Activated naive CD4-positive, alpha-beta T cell treated with anti-CD3 and anti-CD28 coated beads, Interleukin-2, amount 50 U/mL, for 72 hours (primary cell): ENCODE measurements around the gene DHRS3. TPM values are rescaled to one million over a fixed set of nuclear protein-coding genes. Genes with fewer than 3 reads are reported as not detected.
"Not testable (repeated sequence)": the region's sequence is repeated elsewhere in the genome, so short reads cannot be mapped to it uniquely, and the experiment has no call there.

Experiments used
- ATAC-seq, 2 donors: fragments of 150-1000 bp; cut with Tn5 transposase; 2 replicates each; pipeline ENCODE4 v1.10.0; 2021; ENCODE audit warnings: mild to moderate bottlenecking in 2 of 2, moderate library complexity in 2 of 2
- DNase-seq, 2 donors: peaks; one replicate each; pipeline ENCODE4 v3.0.0; 2021 to 2022; ENCODE audit warnings: low spot score in 2 of 2
- H3K27ac Mint-ChIP-seq, 2 donors: one replicate each; pipeline ENCODE4 v1.8.0; 2022; ENCODE audit warnings: mild to moderate bottlenecking in 2 of 2, mixed read lengths in 2 of 2
- H3K36me3 Mint-ChIP-seq, 2 donors: one replicate each; pipeline ENCODE4 v1.8.0; 2022; ENCODE audit warnings: mixed read lengths in 2 of 2
- H3K9me3 Mint-ChIP-seq, 2 donors: one replicate each; pipeline ENCODE4 v1.8.0; 2022; ENCODE audit warnings: mixed read lengths in 2 of 2
- total RNA-seq, 2 donors: library from RNA; stranded (reverse); gene quantifications; one replicate each; pipeline ENCODE4 v1.2.3, GENCODE V29; 2022

Gene DHRS3
- total RNA-seq, 2 donors from 2014 or later: 85.2 to 93.9 TPM

DNA sequence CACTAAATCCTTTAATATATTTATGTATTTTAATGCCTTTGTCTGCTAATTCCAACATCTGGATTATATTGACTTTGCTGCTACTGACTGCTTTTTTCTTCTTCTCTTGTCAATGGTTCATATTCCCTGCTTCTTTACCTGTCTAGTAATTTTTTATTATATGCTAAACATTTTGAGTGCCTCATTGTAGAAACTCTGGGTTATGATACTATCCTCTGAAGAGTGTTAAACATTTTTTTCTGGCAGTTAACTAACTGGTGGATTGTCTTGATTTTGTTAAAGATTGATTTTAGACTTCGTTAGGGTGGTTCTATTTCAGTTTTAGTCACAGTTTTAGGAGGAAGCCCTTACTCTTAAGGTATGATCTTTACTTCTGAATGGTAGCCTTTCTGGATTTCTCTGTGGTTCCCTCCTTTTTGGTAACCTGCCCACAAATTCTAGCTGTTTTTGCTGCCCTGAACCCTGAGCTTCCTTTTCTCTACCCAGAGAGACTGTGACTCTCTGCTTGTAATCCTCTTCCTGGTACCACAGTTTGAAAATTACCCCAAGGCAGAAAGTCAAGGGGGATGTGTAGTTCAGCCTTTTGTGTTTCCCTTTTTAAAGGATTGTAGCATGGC lies 81.9 kb downstream of the DHRS3 start:
- peak; percentile 52 to 73 for ATAC-seq
- no peak for DNase-seq
- Mint-ChIP-seq H3K9me3 (peaks cover 12 to 22% of the 10 kb centered on the region in 2 donors), H3K27ac (peak overlapping the region in 1 of 2 donors; percentile 8), H3K36me3 (peaks cover 23 to 30% of the 10 kb centered on the region in 2 donors)

DNA sequence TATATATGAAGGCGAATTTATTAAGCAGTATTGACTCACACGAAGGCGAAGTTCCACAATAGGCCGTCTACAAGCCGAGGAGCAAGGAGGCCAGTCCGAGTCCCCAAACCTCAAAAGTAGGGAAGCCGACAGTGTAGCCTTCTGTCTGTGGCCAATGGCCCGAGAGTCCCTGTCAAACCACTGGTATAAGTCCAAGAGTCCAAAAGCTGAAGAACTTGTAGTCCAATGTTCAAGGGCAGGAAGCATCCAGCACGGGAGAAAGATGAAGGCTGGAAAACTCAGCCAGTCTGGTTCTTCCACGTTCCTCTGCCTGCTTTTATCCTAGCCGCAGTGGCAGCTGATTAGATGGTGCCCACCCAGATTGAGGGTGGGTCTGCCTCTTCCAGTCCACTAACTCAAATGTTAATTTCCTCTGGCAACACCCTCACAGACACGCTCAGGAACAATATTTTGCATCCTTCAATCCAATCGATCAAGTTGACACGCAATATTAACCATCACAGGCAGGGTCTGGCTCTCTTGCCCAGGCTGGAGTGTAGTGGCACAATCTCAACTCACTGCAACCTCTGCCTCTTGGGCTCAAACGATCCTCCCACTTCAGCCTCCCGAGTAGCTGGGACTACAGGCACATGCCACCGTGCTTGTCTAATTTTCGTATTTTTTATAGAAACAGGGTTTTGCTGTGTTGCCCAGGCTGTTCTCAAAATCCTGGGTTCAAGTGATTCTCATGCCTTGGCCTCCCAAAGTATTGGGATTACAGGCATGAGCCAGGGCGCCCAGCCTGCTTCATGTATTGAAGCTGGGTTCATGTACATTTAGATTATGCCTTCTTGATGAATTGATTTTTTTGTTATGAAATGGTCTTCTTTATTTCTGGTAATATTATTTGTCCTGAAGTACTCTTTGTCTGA lies 85.3 kb downstream of the DHRS3 start:
- ATAC-seq: no peak
- H3K27ac Mint-ChIP-seq: peak overlapping the region in 1 of 2 donors; percentile 17
- H3K36me3 Mint-ChIP-seq: peaks cover 21 to 24% of the 10 kb centered on the region in 2 donors
- peaks cover 11 to 20% of the 10 kb centered on the region in 2 donors for H3K9me3 Mint-ChIP-seq
- DNase-seq: peak in 1 of 2 donors; percentile 23

DNA sequence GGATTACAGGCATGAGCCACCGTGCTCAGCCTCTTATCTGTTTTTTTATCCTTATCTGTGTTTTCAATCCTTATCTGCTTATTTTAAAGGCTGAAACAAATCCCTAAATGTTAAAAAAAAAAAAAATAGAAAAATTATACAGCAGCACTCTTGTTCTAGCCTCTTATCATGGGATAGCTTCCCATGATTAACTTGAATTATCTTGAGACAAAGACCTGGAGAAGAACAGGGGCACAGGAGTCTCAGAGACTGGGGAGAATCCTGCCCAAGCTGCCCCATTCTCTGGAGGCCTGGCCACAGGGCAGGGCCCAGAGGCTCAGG lies 86.9 kb downstream of the DHRS3 start:
- no peak for DNase-seq
- peaks cover 8 to 11% of the 10 kb centered on the region in 2 donors for H3K36me3 Mint-ChIP-seq
- peak overlapping the region in 1 of 2 donors; percentile 31 for H3K27ac Mint-ChIP-seq
- H3K9me3 Mint-ChIP-seq: peaks cover 4 to 10% of the 10 kb centered on the region in 2 donors
- no peak for ATAC-seq

DNA sequence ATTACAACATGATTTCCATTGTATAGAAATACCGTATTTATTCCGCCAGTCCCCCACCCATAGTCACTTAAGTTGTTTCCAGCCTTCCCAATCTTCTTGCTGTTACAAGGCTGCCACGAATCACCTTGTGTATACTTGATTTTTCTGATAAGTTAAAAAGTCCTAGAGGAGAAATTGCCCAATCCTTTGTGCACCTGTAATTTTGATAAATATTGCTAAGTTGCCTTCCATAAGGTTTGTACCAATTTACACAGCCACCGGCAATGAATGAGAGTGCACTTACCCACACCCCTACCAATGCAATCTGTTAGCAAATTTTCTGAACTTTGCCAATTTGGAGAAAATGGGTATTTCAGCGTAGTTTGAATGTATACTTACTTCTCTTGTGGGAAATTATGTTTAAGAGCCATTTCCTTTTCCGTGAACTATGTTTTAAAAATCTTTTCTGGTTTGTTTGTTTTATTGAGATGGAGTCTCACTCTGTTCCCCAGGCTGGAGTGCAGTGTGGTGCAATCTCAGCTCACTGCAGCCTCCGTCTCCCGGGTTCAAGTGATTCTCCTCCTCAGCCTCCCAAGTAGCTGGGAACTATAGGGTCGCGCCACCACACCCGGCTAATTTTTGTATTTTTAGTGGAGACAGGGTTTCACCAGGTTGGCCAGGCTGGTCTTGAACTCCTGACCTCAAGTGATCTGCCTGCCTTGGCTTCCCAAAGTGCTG lies 87.4 kb downstream of the DHRS3 start:
- ATAC-seq (no peak), DNase-seq (no peak)
- peaks cover 4 to 5% of the 10 kb centered on the region in 2 donors for H3K9me3 Mint-ChIP-seq
- H3K27ac Mint-ChIP-seq: no peak overlapping the region
- peaks cover 4 to 6% of the 10 kb centered on the region in 2 donors for H3K36me3 Mint-ChIP-seq

DNA sequence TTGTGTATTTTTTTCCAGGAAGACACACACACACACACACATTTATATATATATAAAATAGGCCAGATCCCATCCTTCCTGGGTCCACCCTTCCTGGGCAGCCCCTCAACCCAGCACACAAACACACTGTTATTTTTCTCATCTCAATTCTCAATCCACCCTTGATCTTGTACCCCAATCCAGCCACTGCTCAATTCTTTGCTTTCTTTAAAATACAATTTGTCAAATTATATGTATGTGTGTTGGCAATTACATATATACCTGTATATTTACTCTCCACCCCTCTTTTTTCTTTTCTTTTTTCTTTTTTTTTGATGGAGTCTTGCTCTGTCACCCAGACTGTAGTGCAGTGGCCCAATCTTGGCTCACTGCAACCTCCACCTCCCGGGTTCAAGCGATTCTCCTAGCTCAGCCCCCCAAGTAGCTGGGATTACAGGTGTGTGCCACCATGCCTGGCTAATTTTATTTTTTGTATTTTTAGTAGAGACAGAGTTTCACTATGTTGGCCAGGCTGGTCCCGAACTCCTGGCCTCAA lies 88.3 kb downstream of the DHRS3 start:
- H3K36me3 Mint-ChIP-seq: no peaks in the 10 kb centered on the region
- H3K27ac Mint-ChIP-seq: peak overlapping the region; percentile 30 to 57
- no peak for ATAC-seq
- no peak for DNase-seq
- H3K9me3 Mint-ChIP-seq: no peaks in the 10 kb centered on the region

DNA sequence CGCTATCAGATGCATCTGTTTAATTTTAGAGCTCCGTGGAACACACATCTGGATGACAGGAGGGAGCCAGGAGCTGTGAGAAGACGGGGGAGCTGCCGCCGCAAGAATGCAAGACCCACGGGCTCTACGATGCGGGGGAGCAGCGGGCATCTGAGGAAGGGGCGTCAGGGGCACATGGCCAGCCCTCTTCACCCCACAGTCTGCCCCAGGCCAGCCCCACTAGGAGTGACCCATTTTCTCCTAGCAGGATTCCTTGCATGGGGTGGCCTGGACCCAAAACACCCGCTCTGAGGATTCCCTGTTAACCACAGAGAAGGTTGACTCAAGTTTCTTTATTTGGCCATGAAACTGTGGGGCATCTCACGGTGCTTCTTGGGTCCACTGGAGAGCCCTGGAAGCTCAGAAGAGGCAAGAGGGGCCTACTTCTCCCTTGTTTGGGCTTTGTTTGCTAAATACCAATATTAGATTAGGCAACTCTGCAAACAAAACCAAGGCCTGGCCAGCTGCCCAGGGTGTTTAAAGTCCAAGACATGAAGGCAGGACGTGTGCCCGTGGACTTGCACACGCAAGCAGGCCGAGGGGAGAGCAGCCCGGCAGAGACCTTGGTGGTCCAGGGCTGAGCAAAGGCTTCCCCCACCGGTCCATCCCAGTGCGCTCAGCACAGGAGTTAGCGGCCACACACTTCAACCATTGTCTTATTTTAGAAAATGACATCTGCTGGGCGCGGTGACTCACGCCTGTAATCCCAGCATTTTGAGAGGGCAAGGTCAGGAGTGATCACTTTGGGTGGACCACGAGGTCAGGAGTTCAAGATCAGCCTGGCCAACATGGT lies 89.8 kb downstream of the DHRS3 start:
- Mint-ChIP-seq H3K27ac (no peak overlapping the region), H3K9me3 (no peaks in the 10 kb centered on the region), H3K36me3 (peaks cover 0 to 6% of the 10 kb centered on the region in 2 donors)
- ATAC-seq (peak in 1 of 2 donors; percentile 20), DNase-seq (peak in 1 of 2 donors; percentile 47)

DNA sequence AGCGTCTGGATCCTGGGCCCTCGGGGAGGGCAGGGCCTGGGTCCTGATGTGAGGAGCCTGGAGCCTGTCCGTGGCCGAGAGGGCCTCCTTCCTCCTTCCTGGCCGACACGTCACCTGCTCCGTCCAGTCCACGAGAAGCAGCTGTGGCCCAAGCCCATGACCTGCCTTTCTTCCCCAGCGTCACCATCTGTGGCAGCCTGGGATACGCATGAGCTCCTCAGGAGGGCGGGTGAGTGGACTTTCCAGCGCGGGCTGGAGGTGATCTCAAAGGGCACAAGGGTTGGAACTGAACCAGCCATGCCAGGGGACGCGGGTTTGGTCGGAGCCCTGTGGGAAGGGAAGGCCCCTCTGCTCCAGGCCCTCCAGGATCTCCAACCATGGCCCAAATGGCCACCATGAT lies 90.4 kb downstream of the DHRS3 start:
- H3K9me3 Mint-ChIP-seq: no peaks in the 10 kb centered on the region

DNA sequence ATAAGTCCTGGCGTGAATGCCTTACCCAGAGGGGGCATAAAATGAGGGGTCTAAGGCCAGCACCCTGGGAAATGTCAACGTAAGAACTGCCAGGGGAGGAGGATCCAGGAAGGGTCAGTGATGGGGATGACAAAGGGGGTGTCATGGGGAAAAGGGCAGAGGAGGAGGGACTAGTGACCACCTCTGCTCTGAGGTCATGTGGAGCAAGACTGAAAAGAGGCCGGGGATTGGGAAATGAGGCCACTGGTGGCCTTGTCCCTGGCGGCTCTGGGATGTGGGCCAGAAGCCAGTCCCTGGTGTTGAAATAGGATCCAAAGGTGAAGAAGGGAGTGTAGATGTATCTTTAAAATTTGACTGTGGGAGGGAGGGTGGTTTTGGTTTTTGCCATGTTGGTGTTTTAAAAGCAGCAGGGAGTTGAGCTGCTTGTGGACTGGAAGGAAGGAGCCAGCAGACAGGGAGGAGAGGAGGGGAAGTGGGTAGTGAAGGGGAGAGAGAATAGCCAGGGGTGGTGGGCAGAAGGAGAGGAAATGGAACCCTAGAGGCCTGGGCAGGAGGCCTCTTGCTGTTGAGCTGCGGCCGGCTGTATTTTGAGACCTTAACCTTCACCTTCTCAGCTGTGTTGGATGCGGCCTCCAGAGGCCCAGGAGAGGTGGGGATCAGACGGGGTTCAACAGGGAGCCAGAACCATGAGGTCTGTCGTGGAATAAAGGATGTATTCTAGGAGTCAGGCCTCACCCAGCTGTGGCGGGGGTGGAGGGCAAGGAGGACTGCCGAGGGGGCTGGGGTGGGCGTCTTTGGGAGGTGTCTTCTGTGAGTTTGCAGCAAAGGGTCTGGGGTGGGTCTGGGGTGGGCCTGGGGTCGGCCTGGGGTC lies 92.5 kb downstream of the DHRS3 start:
- Mint-ChIP-seq H3K27ac (peak overlapping the region; percentile 22 to 57), H3K36me3 (peaks cover 0 to 6% of the 10 kb centered on the region in 2 donors), H3K9me3 (no peaks in the 10 kb centered on the region)
- DNase-seq: peak in 1 of 2 donors; percentile 37
- no peak for ATAC-seq

More for the DNA sequence above, 90.4 kb downstream of the DHRS3 start:
- H3K27ac Mint-ChIP-seq: no peak overlapping the region
- ATAC-seq (no peak), DNase-seq (peak in 1 of 2 donors; percentile 33)
- peaks cover 0 to 6% of the 10 kb centered on the region in 2 donors for H3K36me3 Mint-ChIP-seq

DNA sequence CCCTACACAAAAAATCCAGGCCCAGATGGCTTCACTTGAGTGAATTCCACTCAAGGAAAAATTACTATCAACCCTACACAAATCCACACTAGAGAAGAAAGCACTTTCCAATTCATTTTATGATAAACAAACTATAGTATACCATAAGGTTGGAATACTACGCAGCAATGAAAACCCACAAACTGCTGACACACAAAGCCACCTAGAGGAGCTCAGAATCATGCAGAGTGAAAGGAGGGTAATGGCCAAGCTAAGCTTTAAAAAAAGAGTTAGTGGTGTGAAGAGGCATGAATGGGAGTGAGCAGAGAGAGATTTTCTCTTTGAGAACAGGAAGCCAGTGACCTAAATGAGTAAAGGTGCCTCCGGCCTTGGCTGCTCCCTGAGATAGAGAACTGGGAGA lies 93.7 kb downstream of the DHRS3 start:
- DNase-seq: no peak
- Mint-ChIP-seq H3K9me3 (peaks cover 6% of the 10 kb centered on the region in 2 donors), H3K36me3 (peaks cover 10 to 16% of the 10 kb centered on the region in 2 donors), H3K27ac (no peak overlapping the region)
- ATAC-seq: no peak

DNA sequence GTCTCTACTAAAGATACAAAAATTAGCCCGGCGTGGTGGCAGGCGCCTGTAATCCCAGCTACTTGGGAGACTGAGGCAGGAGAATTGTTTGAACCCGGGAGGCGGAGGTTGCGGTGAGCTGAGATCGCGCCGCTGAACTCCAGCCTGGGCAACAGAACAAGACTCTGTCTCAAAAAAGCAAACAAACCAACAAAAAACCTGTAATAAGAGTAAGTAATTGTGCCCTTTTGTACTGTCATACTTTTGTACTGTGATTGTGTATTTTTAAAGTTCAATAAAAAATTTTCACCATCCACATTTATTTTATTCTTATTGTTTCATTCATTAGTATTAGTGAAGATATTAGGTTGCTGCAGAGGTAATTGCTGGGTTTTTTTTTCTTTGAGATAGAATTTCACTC lies 95.2 kb downstream of the DHRS3 start:
- not testable (repeated sequence) for H3K9me3 Mint-ChIP-seq, H3K27ac Mint-ChIP-seq, ATAC-seq, DNase-seq
- peaks cover 12 to 17% of the 10 kb centered on the region in 2 donors for H3K36me3 Mint-ChIP-seq

DNA sequence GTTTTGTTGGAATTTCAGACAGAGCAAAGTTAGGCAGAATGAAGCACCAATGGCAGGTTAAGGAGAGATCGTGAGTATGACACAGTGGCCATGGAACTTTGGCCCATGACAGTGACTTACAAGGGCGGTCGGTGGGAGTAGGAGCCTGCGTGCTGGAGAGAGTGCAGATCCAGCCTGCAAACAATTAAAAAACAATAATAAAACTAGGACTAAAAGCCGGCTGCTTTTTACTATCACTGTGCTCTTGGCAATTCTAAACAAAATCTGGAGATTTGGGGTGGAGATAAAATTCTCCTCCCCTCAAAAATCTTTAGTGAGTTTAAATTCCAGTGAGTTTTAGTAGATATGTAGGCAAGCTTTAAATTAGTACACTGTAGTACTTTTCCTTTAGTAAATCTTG lies 96.9 kb downstream of the DHRS3 start:
- DNase-seq (peak in 1 of 2 donors; percentile 20), ATAC-seq (no peak)
- Mint-ChIP-seq H3K27ac (no peak overlapping the region), H3K36me3 (peaks cover 12 to 25% of the 10 kb centered on the region in 2 donors), H3K9me3 (peaks cover 6% of the 10 kb centered on the region in 2 donors)

DNA sequence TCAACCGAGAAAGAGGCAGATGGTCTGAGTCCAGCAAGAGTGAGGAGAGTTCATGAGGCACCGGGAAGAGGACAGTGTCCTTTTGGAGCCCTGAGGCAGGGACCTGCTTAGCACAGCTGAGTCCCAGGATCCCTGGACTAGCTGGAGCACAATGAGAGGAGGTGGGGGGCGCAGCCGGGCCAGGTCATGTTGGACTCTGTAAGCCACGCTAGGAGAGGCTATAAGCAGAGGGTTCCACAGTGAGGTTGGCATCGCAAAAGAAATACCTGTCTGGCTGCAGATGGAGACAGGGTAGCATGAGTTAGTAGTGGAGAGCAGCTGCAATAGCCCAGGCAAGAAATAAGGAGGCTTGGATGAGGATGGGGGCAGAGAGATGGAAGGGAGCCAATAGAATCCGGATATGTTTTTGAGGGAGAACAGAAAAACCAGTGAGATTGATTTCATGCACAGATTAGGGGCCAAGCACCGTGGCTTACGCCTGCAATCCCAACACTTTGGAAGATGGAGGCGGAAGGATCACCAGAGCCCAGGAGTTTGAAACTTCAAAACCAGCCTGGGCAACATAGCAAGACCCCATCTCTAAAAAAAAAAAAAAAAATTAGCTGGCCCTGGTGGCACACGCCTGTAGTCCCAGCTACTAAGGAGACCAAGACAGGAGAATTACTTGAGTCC lies 98.2 kb downstream of the DHRS3 start:
- DNase-seq: no peak

DNA sequence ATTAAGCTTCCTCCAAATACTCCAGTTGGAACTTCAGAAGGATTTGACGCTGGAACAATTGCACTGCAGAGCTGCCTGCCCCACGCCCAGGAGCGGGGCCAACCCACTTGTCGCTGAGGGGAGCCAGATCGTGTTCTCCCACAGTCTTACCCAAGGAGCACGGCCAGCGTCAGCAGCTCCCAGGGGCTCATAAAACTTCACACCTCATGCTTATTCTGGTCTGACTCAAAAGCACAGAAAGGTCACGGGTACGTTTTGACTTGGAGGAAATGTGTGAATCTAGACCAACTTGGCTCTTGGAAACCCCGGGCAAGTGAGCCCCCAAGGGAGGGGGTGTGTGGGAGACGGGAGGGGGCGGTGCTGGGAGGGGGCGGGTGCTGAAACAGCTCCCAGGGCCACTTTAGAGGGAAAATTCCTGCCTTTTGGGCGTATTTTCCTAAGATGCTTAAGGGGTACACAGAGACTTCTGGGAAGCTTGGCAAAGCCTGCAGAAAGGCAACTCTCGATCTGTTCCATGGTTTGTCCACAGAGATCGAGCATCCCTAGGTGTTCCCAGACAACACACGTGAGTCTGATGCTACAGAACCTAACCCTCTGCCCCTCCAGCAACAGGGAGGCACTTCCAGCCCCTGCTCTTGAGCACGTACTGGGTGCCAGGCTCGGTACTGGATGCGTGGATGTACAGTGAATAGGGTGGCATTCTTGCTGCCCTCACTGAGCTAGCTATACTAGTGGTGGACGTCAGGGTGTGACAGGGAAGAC lies 98.9 kb downstream of the DHRS3 start:
- peak overlapping the region; percentile 55 to 73 for H3K27ac Mint-ChIP-seq
- peaks cover 17 to 22% of the 10 kb centered on the region in 2 donors for H3K36me3 Mint-ChIP-seq
- ATAC-seq: peak; percentile 98 to 99
- peak; percentile 60 to 72 for DNase-seq
- H3K9me3 Mint-ChIP-seq: peaks cover 6% of the 10 kb centered on the region in 2 donors

More for the DNA sequence above, 98.2 kb downstream of the DHRS3 start:
- peaks cover 6% of the 10 kb centered on the region in 2 donors for H3K9me3 Mint-ChIP-seq
- H3K27ac Mint-ChIP-seq: peak overlapping the region in 1 of 2 donors; percentile 55
- no peak for ATAC-seq
- peaks cover 12 to 25% of the 10 kb centered on the region in 2 donors for H3K36me3 Mint-ChIP-seq
